HepG2 (cell line): ENCODE measurements around the gene ANKRA2. TPM values are rescaled to one million over a fixed set of nuclear protein-coding genes. Genes with fewer than 3 reads are reported as not detected.
A peak's percentile ranks its signal among the peaks of the same experiment; 100 is the strongest.

ENCODE experiments used
- BCLAF1 ChIP-seq: fragments of 450-650 bp; IDR thresholded peaks from 2 replicates; pipeline ENCODE4 v1.6.1; 2017; ENCODE audit warnings: mild to moderate bottlenecking
- CENPT ChIP-seq: sonication (generic); formaldehyde crosslinking; IDR thresholded peaks from 2 replicates; pipeline ENCODE4 v1.8.0; 2022; ENCODE audit warnings: low read depth, mild to moderate bottlenecking, moderate library complexity, missing genetic modification reagents
- DZIP1 ChIP-seq: sonication (generic); formaldehyde crosslinking; IDR thresholded peaks from 2 replicates; pipeline ENCODE4 v1.5.0; 2020; ENCODE audit warnings: mild to moderate bottlenecking, missing genetic modification reagents
- ESRRA ChIP-seq: sonication (generic); formaldehyde crosslinking; IDR thresholded peaks from 2 replicates; pipeline ENCODE4 v1.5.1; 2020; ENCODE audit warnings: mild to moderate bottlenecking, low read depth, missing genetic modification reagents
- MAFG ChIP-seq: sonication (generic); formaldehyde crosslinking; IDR thresholded peaks from 2 replicates; pipeline ENCODE4 v1.5.1; 2020; ENCODE audit warnings: mild to moderate bottlenecking, missing genetic modification reagents
- MYNN ChIP-seq: sonication (generic); formaldehyde crosslinking; IDR thresholded peaks from 2 replicates; pipeline ENCODE4 v1.4.0; 2020; ENCODE audit warnings: mild to moderate bottlenecking, low read depth, missing genetic modification reagents
- RFX5 ChIP-seq: IDR thresholded peaks from 2 replicates; pipeline ENCODE4 v1.6.1; 2011; ENCODE audit warnings: low read depth, low read length, improper control_type of control experiment
- ZNF652 ChIP-seq: IDR thresholded peaks from 2 replicates; pipeline ENCODE4 v1.6.1; 2016; ENCODE audit warnings: low read depth, borderline replicate concordance
- polyA plus RNA-seq, 8 experiments: library from polyadenylated mRNA; depleted of rRNA in 3 of 8; stranded (reverse) in 7 of 8; unstranded in 1 of 8; fragments of >200 nt; fragmentation: Illumina TruSeq in 4 of 8; extraction: Trizol in 4 of 8; gene quantifications; 2 replicates each; pipeline versions ENCODE4 v1.2.1 to v1.2.3, GENCODE V29; 2011 to 2016; ENCODE audit warnings: low read depth in 4 of 8, missing spikeins in 1 of 8, mixed read lengths in 1 of 8; ENCODE audit not compliant: insufficient read depth in 1 of 8
- total RNA-seq, 5 experiments: library from RNA; depleted of rRNA; stranded (reverse); fragments of >200 nt; fragmentation: Illumina TruSeq; extraction: Trizol; gene quantifications; 2 replicates each; pipeline ENCODE4 v1.2.3, GENCODE V29; 2016; ENCODE audit warnings: low read depth in 1 of 5
- TF ChIP-seq, protein P1 (sequence below): sonication (generic); formaldehyde crosslinking; IDR thresholded peaks from 2 replicates; pipeline ENCODE4 v1.8.1; 2023; ENCODE audit warnings: mild to moderate bottlenecking, missing genetic modification reagents
- TF ChIP-seq, protein P2 (sequence below): sonication (generic); formaldehyde crosslinking; IDR thresholded peaks from 2 replicates; pipeline ENCODE4 v1.5.1; 2020; ENCODE audit warnings: missing genetic modification reagents, mild to moderate bottlenecking, borderline replicate concordance

ANKRA2 gene
- total and polyA plus RNA-seq, 2 of the 13 experiments (the other 11 are each of a cell fraction or from before 2014, with no cell fraction given), result 23.6 to 33.6 TPM

DNA sequence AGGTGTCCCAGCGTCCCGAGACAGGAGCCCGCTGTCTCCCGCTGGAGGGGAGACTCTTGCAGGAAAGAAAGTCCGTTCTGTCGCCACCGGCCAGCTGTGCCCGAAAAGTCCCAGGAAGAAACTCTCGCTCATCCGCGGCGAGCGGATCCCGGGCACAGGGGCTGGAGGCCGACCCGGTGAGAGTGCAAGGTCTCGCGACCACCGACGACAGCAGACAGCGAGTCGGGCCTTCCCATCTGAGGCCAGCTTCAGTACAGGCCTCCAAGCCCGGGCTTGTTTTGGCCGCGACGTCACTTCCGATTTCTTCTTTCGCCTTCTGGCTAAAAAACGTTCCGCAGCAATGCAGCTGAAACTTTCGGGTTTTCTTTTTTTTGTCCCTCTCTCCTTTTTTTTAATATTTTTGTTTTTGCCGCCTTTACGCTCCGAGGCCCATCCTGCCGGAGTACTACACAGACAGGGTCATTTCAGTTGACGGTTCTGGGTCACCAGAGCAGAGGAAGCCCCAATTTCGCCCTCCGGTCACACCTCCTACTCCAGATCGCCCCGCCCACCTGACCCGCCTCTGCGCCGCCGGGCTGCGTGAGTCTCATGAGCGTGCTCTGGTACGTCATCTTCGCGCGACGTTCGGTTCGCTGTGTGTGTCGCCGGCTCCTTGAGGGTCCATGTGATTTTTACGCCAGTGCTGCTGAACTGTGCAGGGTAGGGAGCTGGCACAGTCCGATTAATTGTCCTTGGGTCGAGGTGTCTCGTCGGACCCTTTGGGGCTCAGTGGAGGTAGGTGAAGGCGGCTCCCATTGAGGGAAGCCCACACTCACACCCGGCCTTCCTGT, at the start of gene ANKRA2, which contains the start of gene UTP15 (continued):
- TF ChIP-seq BCLAF1 (no peak), CENPT (CRISPR knock-in tag) (no peak), MYNN (0 out of 2 replicates have a peak, but pooled peaks have one; percentile 20), ESRRA (CRISPR knock-in tag) (no peak), DZIP1 (no peak), MAFG (CRISPR knock-in tag) (no peak), ZNF652 (CRISPR knock-in tag) (no peak; the same call in 1 of the 2 replicates), RFX5 (no peak)
- TF ChIP-seq, protein P1, sequence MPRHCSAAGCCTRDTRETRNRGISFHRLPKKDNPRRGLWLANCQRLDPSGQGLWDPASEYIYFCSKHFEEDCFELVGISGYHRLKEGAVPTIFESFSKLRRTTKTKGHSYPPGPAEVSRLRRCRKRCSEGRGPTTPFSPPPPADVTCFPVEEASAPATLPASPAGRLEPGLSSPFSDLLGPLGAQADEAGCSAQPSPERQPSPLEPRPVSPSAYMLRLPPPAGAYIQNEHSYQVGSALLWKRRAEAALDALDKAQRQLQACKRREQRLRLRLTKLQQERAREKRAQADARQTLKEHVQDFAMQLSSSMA, result no peak
- TF ChIP-seq, protein P2, sequence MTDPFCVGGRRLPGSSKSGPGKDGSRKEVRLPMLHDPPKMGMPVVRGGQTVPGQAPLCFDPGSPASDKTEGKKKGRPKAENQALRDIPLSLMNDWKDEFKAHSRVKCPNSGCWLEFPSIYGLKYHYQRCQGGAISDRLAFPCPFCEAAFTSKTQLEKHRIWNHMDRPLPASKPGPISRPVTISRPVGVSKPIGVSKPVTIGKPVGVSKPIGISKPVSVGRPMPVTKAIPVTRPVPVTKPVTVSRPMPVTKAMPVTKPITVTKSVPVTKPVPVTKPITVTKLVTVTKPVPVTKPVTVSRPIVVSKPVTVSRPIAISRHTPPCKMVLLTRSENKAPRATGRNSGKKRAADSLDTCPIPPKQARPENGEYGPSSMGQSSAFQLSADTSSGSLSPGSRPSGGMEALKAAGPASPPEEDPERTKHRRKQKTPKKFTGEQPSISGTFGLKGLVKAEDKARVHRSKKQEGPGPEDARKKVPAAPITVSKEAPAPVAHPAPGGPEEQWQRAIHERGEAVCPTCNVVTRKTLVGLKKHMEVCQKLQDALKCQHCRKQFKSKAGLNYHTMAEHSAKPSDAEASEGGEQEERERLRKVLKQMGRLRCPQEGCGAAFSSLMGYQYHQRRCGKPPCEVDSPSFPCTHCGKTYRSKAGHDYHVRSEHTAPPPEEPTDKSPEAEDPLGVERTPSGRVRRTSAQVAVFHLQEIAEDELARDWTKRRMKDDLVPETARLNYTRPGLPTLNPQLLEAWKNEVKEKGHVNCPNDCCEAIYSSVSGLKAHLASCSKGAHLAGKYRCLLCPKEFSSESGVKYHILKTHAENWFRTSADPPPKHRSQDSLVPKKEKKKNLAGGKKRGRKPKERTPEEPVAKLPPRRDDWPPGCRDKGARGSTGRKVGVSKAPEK (CRISPR knock-in tag), result no peak
- TF ChIP-seq, all 625 proteins: peak for 232
